GM19324 (cell line): ENCODE results near the gene TACC3.

Source experiments
- ATAC-seq: cut with Tn5 transposase; IDR thresholded peaks from one replicate; pipeline ENCODE4 v1.9.1; 2021; ENCODE audit warnings: mild to moderate bottlenecking, moderate library complexity; ENCODE audit not compliant: unreplicated experiment, low FRiP score

Gene TACC3

GRCh38 chr4:1743975-1744374, 22.7 kb downstream of the TACC3 start:
- ATAC-seq = no peak

- no peak for ATAC-seq
Measured at GRCh38 chr4:1744552-1744951, 23.2 kb downstream of the TACC3 start.

DNA sequence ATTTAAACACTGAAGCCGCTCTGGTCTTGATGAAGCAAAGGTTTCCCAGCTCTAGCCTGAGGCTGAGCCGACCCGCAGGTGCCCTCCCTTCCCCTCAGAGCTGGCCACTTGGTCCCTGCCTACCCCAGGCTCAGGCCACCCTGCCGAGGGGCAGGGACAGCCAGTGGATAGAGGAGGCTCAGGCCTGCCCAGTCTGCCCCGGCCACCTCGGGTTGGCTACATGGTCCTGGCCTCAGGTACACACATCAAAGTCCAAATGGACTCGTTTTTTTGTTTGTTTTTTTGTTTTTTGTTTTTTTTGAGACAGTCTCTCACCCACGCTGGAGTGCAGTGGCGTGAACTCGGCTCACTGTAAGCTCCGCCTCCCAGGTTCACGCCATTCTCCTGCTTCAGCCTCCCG, 23.8 kb downstream of the TACC3 start:
- ATAC-seq = no peak

- ATAC-seq = no peak
Measured at GRCh38 chr4:1745697-1746096, 24.4 kb downstream of the TACC3 start.

DNA sequence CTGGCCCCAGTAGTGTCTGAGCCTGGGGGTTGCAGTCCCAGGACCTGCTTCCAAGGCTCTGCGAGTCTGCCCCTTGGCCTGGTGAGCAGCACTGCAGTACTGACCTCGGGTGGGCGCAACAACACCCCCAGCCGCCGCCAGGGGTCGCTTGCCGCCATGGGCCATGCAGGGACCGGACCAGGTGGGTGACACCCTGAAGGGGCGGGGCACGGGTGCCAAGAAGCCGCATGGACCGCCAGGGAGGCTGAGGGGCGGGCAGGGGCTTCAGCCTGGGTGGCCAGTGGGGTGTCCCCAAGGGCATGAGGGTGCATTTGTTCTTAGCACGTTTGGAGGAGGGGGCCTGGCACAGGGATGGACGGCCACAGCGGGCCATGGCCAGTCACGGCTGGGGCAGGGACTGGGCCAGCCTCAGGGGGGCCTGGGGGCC, 25.0 kb downstream of the TACC3 start:
- no peak for ATAC-seq

DNA sequence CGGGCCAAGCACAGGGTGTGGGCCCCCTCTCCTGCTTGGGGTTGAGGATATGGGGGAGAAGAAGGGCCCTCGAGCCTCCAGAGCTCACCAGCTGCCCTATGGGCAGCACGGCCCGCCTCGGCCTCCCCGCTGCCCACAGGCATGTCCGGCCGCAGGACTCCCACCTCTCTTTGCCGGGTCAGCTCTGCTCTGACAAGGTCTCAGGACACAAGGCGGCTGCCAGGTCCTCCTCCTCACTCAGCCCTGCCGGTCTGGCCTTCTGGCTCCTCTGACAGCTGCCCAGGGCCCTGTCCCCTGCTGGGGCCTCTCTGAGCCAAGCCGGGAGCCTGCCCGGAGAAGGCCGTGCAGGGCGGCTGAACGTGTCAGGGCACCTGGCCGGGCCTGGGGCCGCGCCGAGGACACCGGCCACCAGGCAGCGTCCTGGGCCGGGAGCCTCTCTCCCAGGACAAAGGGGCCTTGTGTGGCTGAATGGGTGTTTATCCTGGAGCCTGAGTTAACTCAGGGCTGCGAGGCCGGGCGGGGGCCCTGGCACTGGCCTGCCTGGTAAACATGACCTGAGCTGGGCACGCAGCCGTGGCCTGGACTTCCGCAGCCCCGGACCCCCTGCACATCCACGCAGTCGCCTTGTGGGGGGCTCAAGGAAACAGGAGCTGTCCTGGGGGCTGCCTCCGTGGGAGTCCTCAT, 25.7 kb downstream of the TACC3 start:
- no peak for ATAC-seq

DNA sequence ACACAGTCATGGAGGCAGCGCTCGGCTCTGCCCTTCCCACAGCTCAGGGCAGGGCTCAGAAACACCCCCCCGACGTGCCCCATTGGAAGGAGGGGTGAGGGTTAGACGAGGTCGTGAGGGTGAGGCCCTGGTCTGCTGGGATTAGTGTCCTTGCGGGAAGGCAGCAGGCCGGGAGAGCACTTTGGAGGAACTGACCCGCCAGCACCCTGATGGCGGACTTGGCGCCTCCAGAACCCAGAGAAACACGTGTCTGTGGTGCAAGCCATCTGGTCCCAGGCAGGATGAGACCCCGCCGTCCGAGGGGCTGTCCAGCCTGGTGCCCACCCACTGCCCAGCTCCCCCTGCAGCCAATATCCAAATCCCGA, 26.3 kb downstream of the TACC3 start:
- no peak for ATAC-seq

- ATAC-seq = no peak
Measured at GRCh38 chr4:1748465-1748995, 27.2 kb downstream of the TACC3 start.

DNA sequence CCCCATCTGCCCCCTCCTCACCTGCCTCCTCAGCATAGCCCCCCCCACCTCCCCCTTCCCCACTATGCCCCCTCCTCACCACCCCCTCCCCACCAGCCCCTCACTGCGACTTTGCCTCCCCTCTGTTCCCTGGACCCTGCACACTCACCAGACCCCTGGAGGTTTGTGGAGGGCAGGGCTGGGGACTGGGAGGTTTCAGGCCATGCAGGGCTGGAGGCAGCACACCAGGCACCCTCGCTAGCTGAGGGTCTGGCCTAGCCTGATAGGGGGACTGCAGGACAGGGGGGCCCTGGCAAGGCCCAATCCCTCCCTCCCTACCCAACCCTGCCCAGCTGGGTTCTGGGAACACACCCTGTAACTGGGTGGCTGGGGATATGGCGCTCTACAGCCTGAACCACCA, 28.0 kb downstream of the TACC3 start:
- no peak for ATAC-seq

DNA sequence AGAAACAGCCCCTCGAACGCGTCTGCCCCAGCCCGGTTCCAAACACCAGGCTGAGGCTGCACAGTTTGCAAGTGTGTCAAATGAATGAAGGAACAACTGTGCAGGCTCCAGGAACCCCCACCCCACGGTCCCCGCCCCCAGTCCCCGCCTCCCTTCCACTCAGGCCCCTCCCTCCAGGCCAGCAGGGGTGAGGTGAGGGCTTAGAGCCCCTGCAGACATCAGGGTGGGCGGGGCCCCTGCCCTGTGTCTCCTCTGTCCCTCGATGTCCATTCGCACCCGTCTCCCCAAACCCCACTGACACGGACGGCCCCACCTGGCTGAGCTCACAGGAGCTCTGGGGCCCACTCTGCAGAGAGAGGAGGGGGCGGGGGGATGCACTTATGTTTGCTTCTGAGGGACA, 28.5 kb downstream of the TACC3 start:
- ATAC-seq = no peak

DNA sequence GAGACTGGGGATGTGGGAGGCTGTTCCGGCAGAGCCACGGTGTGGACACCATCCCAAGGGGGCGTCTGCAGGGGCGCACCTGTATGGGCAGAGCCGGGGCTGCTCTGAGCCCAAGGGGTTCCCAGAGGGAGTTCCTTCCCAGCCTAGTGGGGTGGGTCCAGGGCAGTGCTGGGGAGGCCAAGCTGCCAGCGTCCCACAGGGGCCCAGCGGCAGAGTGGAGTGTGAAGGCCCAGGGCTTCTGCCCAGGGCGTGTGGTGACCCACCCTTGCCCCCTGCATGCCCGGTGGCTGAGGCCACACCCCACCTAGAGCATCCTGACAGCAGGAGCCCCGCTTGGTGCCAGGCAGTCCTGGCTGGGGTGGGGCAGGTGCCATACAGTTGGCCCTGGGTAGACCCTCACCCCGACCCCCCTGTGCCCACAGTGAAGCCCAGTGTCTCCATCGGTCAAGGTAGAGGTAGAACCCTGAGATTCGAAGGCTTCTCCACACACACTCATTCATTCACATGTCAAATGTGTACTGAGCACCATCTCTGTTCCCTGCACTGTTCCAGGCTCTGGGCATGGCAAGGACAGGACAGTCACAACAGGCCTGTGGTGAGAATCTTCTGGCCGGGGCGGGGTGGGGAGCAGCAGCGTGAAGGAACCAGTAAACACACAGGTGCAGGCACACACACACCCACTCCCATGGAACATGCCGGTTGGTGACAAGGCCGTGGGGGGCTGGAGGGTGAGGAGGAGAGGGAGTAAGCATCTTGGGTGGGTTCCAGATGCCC, 29.2 kb downstream of the TACC3 start:
- ATAC-seq = no peak

- ATAC-seq = no peak
Measured at GRCh38 chr4:1751155-1751918, 30.0 kb downstream of the TACC3 start.

GRCh38 chr4:1751919-1752283, 30.6 kb downstream of the TACC3 start:
- ATAC-seq = no peak

- no peak for ATAC-seq
Measured at GRCh38 chr4:1752284-1753041, 31.1 kb downstream of the TACC3 start.

DNA sequence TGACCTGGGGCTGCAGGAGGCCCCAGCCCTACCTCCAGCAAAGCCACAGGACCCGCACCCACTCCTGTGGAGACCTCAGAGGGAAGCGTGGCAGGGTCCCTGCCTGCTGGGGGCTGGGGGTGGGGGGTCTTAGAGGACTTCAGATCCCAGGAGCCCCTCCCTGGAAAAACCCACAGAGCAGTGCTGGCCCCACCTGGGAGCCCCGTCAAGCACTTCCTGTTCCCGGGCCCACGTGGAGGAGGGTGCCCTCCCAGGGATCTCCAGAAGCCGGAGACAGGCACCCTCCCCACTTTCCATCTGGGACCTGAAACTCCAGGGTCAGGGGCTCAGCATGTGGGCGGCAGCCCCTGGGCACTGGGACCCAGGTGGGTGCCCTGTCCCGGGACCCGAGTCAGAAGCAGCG, 32.0 kb downstream of the TACC3 start:
- ATAC-seq = no peak

- no peak for ATAC-seq
Measured at GRCh38 chr4:1753697-1754311, 32.5 kb downstream of the TACC3 start.

- ATAC-seq = no peak
Measured at GRCh38 chr4:1754336-1754735, 33.0 kb downstream of the TACC3 start.

DNA sequence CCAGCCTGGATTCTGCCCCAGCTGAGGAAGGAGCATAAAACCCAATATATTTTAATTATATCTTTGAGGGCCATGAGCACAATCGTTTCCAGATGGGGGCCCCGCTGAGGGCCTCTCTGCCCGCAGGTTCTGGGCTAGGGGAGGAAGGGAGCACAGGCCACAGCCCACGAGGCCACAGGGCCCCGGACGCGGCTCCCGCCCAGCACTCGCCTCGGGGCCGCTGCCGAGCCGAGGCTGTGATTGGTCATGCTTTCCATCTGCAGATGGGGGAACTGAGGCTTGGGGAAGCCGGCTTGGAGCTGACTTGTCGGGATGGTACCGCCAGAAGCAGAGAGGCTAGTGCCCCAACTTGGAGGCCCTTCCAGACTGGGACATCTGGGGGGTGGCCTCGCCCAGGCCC, 34.0 kb downstream of the TACC3 start:
- no peak for ATAC-seq

GRCh38 chr4:1756079-1756478, 34.8 kb downstream of the TACC3 start:
- ATAC-seq = no peak
